Progenitor cell of endocrine pancreas (in vitro differentiated cells): ENCODE measurements around the gene ITGA1. TPM values are rescaled to one million over a fixed set of nuclear protein-coding genes. Genes with fewer than 3 reads are reported as not detected.

Experiments used
- DNase-seq: peaks from one replicate; pipeline ENCODE4 v3.0.0; 2021; ENCODE audit warnings: low spot score; ENCODE audit not compliant: unreplicated experiment
- H3K27ac Mint-ChIP-seq: 2 replicates; pipeline ENCODE4 v1.8.0; 2021; ENCODE audit warnings: mild to moderate bottlenecking, moderate library complexity, mixed read lengths
- H3K27me3 Mint-ChIP-seq: 2 replicates; pipeline ENCODE4 v1.8.0; 2021; ENCODE audit warnings: mixed read lengths
- H3K36me3 Mint-ChIP-seq: 2 replicates; pipeline ENCODE4 v1.8.0; 2022; ENCODE audit warnings: mixed read lengths; ENCODE audit not compliant: insufficient read depth
- H3K4me1 Mint-ChIP-seq: 2 replicates; pipeline ENCODE4 v1.8.0; 2021; ENCODE audit warnings: low read depth, mixed read lengths
- H3K4me3 Mint-ChIP-seq: 2 replicates; pipeline ENCODE4 v1.8.0; 2021; ENCODE audit warnings: low read depth, mild to moderate bottlenecking, moderate library complexity, mixed read lengths
- H3K9me3 Mint-ChIP-seq: 2 replicates; pipeline ENCODE4 v1.8.0; 2021; ENCODE audit warnings: low read depth, mixed read lengths
- total RNA-seq: library from RNA; stranded (reverse); gene quantifications from 2 replicates; pipeline ENCODE4 v1.2.1, GENCODE V29; 2021
- TF ChIP-seq, protein P1 (sequence below): fragments of 200-600 bp; sonication (generic); IDR thresholded peaks from one replicate; pipeline ENCODE4 v1.5.0; 2021; ENCODE audit warnings: antibody characterized with exemption, mild to moderate bottlenecking; ENCODE audit not compliant: unreplicated experiment

The ITGA1 gene
- total RNA-seq, 1 donor from 2014 or later = 6.4 TPM

GRCh38 chr5:52849544-52849943, 61.8 kb downstream of the ITGA1 start:
- H3K4me3 Mint-ChIP-seq = no peak overlapping the region
- no peaks in the 10 kb centered on the region for H3K27me3 Mint-ChIP-seq
- TF ChIP-seq, protein P1, sequence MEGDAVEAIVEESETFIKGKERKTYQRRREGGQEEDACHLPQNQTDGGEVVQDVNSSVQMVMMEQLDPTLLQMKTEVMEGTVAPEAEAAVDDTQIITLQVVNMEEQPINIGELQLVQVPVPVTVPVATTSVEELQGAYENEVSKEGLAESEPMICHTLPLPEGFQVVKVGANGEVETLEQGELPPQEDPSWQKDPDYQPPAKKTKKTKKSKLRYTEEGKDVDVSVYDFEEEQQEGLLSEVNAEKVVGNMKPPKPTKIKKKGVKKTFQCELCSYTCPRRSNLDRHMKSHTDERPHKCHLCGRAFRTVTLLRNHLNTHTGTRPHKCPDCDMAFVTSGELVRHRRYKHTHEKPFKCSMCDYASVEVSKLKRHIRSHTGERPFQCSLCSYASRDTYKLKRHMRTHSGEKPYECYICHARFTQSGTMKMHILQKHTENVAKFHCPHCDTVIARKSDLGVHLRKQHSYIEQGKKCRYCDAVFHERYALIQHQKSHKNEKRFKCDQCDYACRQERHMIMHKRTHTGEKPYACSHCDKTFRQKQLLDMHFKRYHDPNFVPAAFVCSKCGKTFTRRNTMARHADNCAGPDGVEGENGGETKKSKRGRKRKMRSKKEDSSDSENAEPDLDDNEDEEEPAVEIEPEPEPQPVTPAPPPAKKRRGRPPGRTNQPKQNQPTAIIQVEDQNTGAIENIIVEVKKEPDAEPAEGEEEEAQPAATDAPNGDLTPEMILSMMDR = no peak
- H3K9me3 Mint-ChIP-seq = no peaks in the 10 kb centered on the region
- no peaks in the 10 kb centered on the region for H3K36me3 Mint-ChIP-seq
- H3K4me1 Mint-ChIP-seq = no peaks in the 10 kb centered on the region
- no peak overlapping the region for H3K27ac Mint-ChIP-seq
- no peak for DNase-seq

DNA sequence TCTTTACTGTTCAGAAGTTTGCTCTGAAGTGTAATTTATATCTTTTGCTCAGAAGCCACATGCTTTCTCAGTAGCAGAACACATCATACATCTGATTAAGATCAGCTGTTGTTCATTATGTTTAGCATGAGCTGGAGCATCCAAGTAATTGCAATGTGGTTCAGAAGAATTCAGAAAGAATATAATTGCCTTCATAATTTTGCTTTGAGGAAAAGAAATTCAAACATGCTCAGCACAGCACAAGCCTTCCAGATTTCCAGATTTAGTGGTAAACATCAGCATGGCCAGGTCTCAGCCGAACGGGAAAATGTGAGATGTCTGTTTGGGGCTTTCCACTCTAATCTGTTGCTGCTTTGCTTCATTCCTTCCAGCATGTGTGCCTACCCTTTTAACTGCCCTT, 65.9 kb downstream of the ITGA1 start:
- DNase-seq = no peak
- Mint-ChIP-seq H3K27me3 (no peaks in the 10 kb centered on the region), H3K9me3 (no peaks in the 10 kb centered on the region), H3K4me3 (no peak overlapping the region), H3K27ac (no peak overlapping the region), H3K4me1 (no peaks in the 10 kb centered on the region), H3K36me3 (no peaks in the 10 kb centered on the region)
- TF ChIP-seq, protein P1 = no peak

GRCh38 chr5:52854301-52854700, 66.6 kb downstream of the ITGA1 start:
- TF ChIP-seq, protein P1 = no peak
- DNase-seq = no peak
- Mint-ChIP-seq H3K27ac (no peak overlapping the region), H3K36me3 (no peaks in the 10 kb centered on the region), H3K9me3 (no peaks in the 10 kb centered on the region), H3K27me3 (no peaks in the 10 kb centered on the region), H3K4me1 (no peaks in the 10 kb centered on the region), H3K4me3 (no peak overlapping the region)

GRCh38 chr5:52854949-52855348, 67.2 kb downstream of the ITGA1 start:
- Mint-ChIP-seq H3K9me3 (no peaks in the 10 kb centered on the region), H3K27me3 (no peaks in the 10 kb centered on the region), H3K27ac (no peak overlapping the region), H3K4me3 (no peak overlapping the region), H3K36me3 (no peaks in the 10 kb centered on the region), H3K4me1 (no peaks in the 10 kb centered on the region)
- no peak for DNase-seq
- TF ChIP-seq, protein P1 = no peak

DNA sequence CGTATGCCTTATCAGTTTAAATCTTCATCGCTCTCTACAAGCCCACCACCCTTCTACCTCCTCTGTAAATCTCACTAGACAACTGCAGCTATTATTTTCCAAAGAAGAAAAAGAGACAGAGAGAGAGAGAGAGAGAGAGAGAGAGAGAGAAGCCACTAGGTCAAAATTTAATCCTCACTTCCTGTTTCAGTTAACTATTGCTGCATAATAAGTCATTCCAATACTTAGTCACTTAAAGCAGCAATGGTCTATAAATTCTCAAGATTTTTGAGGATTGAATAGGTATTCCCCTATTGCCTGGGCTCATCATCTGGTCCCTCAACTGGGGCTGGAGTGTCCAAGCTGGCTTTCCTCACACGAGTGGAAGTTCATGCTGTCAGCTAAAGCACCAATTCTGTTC, 68.8 kb downstream of the ITGA1 start:
- Mint-ChIP-seq H3K36me3 (no peaks in the 10 kb centered on the region), H3K4me3 (no peak overlapping the region), H3K4me1 (no peaks in the 10 kb centered on the region), H3K27ac (no peak overlapping the region), H3K9me3 (no peaks in the 10 kb centered on the region), H3K27me3 (no peaks in the 10 kb centered on the region)
- TF ChIP-seq, protein P1 = no peak
- no peak for DNase-seq
